Natural killer cell treated with Interleukin-12 subunit alpha and Interleukin-12 subunit beta and Interleukin-15 and Interleukin-18, amount 100 ng/mL, for 72 hours (primary cell): ENCODE measurements around the gene BTNL8. TPM values are rescaled to one million over a fixed set of nuclear protein-coding genes. Genes with fewer than 3 reads are reported as not detected.
A peak's percentile ranks its signal among the peaks of the same experiment; 100 is the strongest.

Experiments
- ATAC-seq, 2 donors: fragments of 150-1000 bp; cut with Tn5 transposase in 1 of 2; sonication (Bioruptor Pico), chemical (Tn5 transposase) in 1 of 2; 2 replicates each; pipeline ENCODE4 v1.10.0; 2021
- DNase-seq: peaks from one replicate; pipeline ENCODE4 v3.0.0; 2022; ENCODE audit warnings: low spot score
- H3K27ac Mint-ChIP-seq, 2 donors: 1 replicate in 1 of 2; 2 replicates in 1 of 2; pipeline ENCODE4 v1.8.0; 2022; ENCODE audit warnings: mixed read lengths in 2 of 2, mild to moderate bottlenecking in 1 of 2, moderate library complexity in 1 of 2
- H3K27me3 Mint-ChIP-seq, 2 donors: 1 replicate in 1 of 2; 2 replicates in 1 of 2; pipeline ENCODE4 v1.8.0; 2022; ENCODE audit warnings: mixed read lengths in 2 of 2
- H3K36me3 Mint-ChIP-seq: one replicate; pipeline ENCODE4 v1.8.0; 2022; ENCODE audit warnings: mixed read lengths
- H3K4me1 Mint-ChIP-seq, 2 donors: 1 replicate in 1 of 2; 2 replicates in 1 of 2; pipeline ENCODE4 v1.8.0; 2022; ENCODE audit warnings: low read depth in 2 of 2, mixed read lengths in 2 of 2, mild to moderate bottlenecking in 1 of 2
- H3K4me3 Mint-ChIP-seq: one replicate; pipeline ENCODE4 v1.8.0; 2022; ENCODE audit warnings: mixed read lengths
- H3K9me3 Mint-ChIP-seq: 2 replicates; pipeline ENCODE4 v1.8.0; 2022; ENCODE audit warnings: mixed read lengths
- total RNA-seq, 2 donors: library from RNA; stranded (reverse); gene quantifications; one replicate each; pipeline ENCODE4 v1.2.3, GENCODE V29; 2022

BTNL8 gene, protein sequence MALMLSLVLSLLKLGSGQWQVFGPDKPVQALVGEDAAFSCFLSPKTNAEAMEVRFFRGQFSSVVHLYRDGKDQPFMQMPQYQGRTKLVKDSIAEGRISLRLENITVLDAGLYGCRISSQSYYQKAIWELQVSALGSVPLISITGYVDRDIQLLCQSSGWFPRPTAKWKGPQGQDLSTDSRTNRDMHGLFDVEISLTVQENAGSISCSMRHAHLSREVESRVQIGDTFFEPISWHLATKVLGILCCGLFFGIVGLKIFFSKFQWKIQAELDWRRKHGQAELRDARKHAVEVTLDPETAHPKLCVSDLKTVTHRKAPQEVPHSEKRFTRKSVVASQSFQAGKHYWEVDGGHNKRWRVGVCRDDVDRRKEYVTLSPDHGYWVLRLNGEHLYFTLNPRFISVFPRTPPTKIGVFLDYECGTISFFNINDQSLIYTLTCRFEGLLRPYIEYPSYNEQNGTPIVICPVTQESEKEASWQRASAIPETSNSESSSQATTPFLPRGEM
- total RNA-seq: not detected

DNA sequence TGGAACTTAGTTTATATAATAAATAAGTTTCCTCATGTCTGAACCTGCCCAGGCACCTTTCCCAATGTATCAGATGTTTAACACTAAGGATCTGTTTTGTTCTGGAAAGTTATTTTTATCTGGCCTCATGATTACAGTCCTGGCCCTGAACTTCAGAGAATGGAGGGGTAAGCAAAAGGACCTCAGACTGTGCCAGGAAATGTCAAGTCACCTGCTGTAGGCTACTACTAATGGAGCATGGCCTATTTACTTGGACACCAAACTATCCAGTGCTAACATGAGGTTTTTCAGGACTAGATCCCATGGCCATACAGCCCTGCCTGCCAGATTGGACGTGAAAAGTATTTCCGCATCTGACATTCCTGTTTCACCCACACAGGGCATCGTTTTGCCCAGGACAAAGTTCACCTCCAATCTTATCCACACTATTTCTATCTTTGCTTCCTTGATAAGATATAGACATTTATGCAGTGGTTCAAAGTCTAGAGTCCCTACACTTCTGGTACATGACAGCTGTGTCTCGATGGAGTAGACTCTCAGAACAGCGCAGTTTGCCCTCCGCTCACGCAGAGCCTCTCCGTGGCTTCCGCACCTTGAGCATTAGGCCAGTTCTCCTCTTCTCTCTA is at the start of gene BTNL8:
BTNL8 (plus strand) TSS at position 539 of the 626 bp plus-strand sequence. CDS start 152 bp downstream, outside the sequence.
- Mint-ChIP-seq H3K36me3 (no peaks in the 10 kb centered on the region), H3K27ac (no peak within 1 kb of the TSS), H3K27me3 (peaks cover 6 to 13% of the 10 kb centered on the region in 2 donors), H3K4me3 (no peak within 1 kb of the TSS), H3K9me3 (no peaks in the 10 kb centered on the region), H3K4me1 (no peaks in the 10 kb centered on the region)
- ATAC-seq: no peak
- no peak for DNase-seq

DNA sequence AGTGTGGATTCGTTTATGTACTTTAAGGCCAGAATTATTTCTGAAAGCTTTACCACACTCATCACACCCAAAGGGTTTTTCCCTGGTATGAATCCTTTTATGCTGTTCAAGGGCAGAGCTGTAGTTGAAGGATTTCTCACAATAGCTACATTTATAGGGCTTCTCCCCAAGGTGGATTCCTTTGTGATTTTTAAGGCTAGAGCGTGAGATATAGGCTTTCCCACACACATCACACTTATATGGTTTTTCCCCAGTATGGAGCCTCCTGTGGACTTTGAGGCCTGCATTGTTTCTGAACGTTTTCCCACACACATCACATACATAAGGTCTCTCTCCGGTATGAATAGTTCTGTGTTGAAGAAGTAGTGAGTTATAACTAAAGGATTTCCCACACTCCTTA is 49.1 kb upstream of the BTNL8 start:
- no peak for ATAC-seq
- Mint-ChIP-seq H3K27me3 (no peaks in the 10 kb centered on the region), H3K4me3 (no peak overlapping the region), H3K4me1 (peaks cover 0 to 3% of the 10 kb centered on the region in 2 donors), H3K36me3 (peaks cover 57% of the 10 kb centered on the region), H3K27ac (no peak overlapping the region), H3K9me3 (peaks cover 11% of the 10 kb centered on the region)
- no peak for DNase-seq

DNA sequence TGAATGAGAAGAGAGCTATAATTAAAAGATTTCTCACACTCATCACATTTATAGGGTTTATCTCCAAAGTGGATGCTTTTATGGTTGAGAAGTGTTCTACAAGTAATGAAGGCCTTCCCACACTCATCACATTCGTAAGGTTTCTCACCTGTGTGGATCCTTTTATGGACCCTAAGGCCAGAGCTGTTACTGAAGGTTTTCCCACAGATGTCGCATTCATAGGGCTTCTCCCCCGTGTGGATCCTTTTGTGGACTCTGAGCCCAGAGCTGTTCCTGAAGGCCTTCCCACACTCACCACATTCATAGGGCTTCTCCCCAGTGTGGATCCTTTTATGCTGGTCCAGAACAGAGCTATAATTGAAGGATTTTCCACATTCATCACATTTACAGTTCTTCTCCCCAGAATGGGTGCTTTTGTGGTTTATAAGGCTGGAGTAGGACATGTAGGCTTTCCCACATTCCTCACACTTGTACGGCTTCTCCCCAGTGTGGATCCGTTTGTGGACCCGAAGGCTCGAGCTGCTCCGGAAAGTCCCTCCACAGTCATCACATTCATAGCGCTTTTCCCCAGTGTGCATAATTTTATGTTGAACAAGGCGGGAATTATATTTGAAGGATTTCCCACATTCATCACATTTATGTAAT is 48.4 kb upstream of the BTNL8 start:
- Mint-ChIP-seq H3K27me3 (no peaks in the 10 kb centered on the region), H3K36me3 (peaks cover 57% of the 10 kb centered on the region), H3K27ac (no peak overlapping the region), H3K4me1 (peaks cover 0 to 3% of the 10 kb centered on the region in 2 donors), H3K9me3 (peaks cover 11% of the 10 kb centered on the region), H3K4me3 (no peak overlapping the region)
- ATAC-seq (no peak), DNase-seq (no peak)

DNA sequence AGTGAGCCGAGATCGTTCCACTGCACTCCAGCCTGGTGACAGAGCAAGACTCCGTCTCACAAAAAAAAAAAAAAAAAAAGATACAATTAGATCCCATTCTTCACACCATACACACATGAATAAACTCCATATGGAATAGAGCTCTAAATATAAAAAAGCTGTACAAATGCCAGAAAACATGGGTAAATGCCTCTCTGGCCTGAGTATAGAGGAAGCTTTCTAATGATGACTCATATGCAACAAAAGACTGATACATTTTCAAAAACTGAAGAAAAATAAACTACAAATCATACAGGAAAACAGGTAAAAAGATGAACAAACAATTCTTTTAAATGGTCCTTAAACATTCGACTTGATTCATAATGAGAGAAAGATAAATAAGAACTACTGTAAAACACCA is 46.5 kb upstream of the BTNL8 start:
- Mint-ChIP-seq H3K4me3 (no peak overlapping the region), H3K4me1 (peaks cover 6 to 9% of the 10 kb centered on the region in 2 donors), H3K9me3 (peaks cover 11% of the 10 kb centered on the region), H3K27ac (no peak overlapping the region), H3K27me3 (no peaks in the 10 kb centered on the region), H3K36me3 (peaks cover 59% of the 10 kb centered on the region)
- no peak for DNase-seq
- ATAC-seq: no peak

DNA sequence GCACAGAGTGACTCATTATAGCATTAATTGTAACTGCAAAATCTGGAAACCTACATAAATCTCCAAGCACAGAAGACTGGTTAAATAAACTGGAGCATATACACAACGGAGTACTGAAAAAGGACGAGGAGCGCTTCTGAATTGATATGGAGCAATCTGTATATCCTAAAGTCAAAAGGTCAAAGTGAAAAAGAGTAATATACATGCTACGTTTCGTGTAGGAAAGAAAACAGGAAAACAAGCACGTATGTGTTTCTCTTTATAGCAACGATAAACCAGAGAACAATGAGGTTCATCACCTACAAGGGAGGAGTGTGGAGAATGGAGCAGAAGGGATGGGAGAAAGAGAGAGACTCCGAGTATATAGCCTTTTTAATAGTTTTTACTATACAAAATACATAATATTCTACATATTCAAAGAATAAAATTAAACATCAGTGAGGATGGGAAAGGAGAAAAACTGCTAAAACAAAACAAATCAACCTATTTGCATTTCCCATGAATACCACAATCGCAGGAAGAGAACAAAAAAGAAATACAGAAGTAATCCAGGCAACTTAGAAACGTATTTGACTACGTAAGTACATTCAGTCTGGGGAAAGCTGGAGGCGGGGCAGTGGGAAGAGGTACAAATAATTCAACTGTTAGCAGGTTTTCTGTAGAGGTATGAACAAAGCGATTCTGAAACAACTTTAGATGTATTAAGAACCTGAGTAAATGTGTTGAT is 45.7 kb upstream of the BTNL8 start:
- H3K9me3 Mint-ChIP-seq: peaks cover 5% of the 10 kb centered on the region
- no peak overlapping the region for H3K27ac Mint-ChIP-seq
- no peak overlapping the region for H3K4me3 Mint-ChIP-seq
- H3K36me3 Mint-ChIP-seq: peaks cover 51% of the 10 kb centered on the region
- no peak for ATAC-seq
- no peak for DNase-seq
- H3K4me1 Mint-ChIP-seq: peaks cover 6 to 7% of the 10 kb centered on the region in 2 donors
- H3K27me3 Mint-ChIP-seq: no peaks in the 10 kb centered on the region

DNA sequence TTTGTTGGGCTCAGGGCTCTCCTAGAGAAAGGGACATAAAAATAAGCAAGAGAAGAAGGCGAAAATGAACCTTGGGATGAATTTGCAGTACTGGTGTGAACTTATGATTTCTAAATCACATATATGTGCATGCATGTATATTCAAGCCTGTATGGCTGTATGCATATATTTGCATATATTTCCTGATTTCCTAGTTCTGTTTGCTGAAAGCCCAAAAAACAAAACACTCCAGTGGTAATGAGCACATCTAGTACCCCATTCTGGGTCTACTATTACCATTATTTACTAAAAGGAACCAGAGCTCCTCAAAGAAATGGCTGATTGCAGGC is 45.1 kb upstream of the BTNL8 start:
- Mint-ChIP-seq H3K27ac (no peak overlapping the region), H3K36me3 (peaks cover 45% of the 10 kb centered on the region), H3K4me1 (peaks cover 6 to 7% of the 10 kb centered on the region in 2 donors), H3K4me3 (no peak overlapping the region), H3K27me3 (no peaks in the 10 kb centered on the region), H3K9me3 (peaks cover 4% of the 10 kb centered on the region)
- ATAC-seq: no peak
- DNase-seq: no peak

DNA sequence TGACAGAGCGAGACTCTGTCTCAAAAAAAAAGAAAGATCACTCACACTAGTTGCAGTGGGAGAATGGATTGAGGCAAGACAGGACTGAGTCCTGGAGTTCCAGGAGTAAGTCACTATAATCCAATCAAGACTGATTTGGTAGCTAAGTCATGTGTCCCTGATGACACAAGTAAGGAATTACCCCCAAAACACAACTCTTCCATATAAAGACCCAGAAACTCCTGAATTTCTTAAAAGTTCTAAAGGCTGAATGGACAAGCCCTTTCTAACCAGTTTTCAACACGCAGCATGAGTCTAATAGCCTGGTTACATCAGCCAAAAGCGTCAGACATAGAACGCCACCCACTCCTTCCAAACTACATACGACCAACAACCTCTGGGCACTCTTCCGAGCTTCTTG is 40.4 kb upstream of the BTNL8 start:
- peaks cover 18 to 25% of the 10 kb centered on the region in 2 donors for H3K4me1 Mint-ChIP-seq
- H3K27me3 Mint-ChIP-seq: no peaks in the 10 kb centered on the region
- H3K4me3 Mint-ChIP-seq: no peak overlapping the region
- DNase-seq: no peak
- H3K27ac Mint-ChIP-seq: peak overlapping the region in 1 of 2 donors; percentile 72
- no peak for ATAC-seq
- H3K9me3 Mint-ChIP-seq: no peaks in the 10 kb centered on the region
- peaks cover 7% of the 10 kb centered on the region for H3K36me3 Mint-ChIP-seq

DNA sequence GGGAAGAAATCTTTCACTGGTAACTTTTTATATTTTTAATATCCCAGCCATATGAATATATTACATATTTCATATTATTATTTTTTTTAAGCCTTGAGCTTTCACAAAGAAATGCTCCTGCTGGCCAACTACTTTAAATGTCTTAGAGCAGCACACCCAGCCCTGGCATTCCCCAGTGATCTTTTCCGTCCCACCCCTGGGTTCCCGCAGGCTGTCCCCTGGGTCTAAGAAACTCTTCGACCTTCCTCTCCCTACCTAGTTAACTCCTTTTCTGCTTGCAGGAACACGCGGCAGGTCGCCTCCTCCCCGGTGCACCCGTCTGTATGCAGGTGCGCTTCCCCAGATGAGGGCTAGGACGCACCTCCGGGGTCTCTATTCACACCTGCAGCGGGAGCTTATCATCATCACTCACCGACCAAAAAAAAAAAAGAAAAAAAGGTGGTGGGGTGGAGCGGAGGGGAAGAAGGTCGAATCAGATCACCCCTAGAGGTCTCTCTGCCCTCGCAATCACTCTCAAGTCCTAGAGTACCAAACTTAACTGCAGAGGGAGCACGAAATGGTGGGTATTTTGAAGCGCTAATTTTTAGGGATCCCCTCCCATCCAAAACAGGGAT is 38.6 kb upstream of the BTNL8 start:
- DNase-seq (no peak), ATAC-seq (peak; percentile 68 to 73)
- peaks cover 7% of the 10 kb centered on the region for H3K36me3 Mint-ChIP-seq
- peaks cover 0 to under 1% of the 10 kb centered on the region in 2 donors for H3K27me3 Mint-ChIP-seq
- H3K4me3 Mint-ChIP-seq: peak overlapping the region; percentile 94
- no peaks in the 10 kb centered on the region for H3K9me3 Mint-ChIP-seq
- peaks cover 18 to 25% of the 10 kb centered on the region in 2 donors for H3K4me1 Mint-ChIP-seq
- H3K27ac Mint-ChIP-seq: peak overlapping the region; percentile 72 to 81

DNA sequence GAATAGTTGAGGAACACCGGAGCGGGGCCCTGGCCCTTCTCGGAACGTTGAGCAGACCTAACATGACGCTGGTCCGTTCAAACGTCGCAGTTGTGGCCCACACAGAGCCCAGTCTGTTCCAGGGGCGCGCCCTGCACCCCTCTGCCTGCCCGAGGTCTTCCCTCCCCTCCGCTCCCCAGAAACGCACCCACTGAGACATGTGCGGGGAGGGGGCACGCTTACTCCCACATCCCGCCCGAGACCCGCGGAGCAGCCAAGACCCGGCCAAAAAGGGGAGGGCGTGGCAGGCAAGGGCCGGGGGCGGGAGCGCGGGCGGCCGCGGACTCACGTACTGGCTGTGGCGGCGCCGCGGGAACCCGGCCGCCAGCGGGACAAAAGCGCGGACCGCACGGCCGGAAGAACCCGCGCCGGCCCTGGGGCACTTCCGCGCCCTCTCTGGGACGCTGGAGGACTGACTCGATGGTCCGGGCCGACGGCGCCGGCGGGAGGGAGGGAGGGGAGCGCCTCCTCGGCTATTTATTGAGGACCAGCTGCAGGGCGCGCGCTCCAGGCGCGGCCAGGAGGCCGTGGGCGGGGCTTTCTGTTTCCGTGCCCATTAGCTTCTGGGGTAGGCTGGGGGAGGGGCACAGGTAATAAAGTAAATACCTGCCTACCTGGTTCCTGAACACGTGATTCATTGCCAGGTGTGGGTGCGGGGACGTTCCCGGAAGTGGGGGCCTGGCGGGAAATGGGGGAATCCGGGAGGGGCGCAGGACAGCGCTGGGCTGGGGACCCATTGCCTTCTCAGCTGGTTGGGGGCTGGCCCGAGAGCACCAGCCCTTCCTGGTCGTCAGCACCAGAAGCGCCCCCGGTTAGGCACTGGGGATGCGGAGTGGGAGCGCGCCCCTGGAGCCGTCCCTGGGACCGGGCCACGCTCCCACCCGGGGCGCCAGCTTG is 37.8 kb upstream of the BTNL8 start, which contains the start of gene ZFP62:
ZFP62 (minus strand) TSS at position 390 of the 936 bp plus-strand sequence; CDS start at position 333, 57 bp downstream.
- Mint-ChIP-seq H3K4me3 (peak within 1 kb of the TSS; percentile 94), H3K9me3 (no peaks in the 10 kb centered on the region), H3K4me1 (peaks cover 13 to 19% of the 10 kb centered on the region in 2 donors), H3K36me3 (peaks cover under 1% of the 10 kb centered on the region), H3K27ac (peak within 1 kb of the TSS; percentile 72 to 81), H3K27me3 (peaks cover 0 to 8% of the 10 kb centered on the region in 2 donors)
- ATAC-seq (peak; percentile 97), DNase-seq (peak; percentile 92)

DNA sequence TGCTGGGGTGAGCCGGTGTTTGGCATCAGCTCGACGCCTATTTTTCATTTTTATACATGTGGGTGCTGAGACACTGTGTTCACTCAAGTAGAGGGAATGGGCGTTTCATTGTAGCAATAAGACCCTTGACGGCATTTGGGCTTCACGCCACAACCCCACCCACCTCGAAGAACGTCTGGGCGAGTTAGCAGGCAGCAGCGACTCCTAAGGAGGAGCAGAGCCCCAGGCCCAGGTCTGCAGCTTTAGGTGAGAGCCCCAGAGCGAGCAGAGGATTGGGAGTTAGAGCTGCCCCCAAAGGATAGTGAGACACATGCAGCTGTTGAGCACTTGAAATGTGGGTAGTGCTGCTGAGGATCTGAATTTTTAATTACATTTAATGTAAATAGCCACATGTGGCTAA is 36.3 kb upstream of the BTNL8 start:
- H3K9me3 Mint-ChIP-seq: no peaks in the 10 kb centered on the region
- DNase-seq (no peak), ATAC-seq (no peak)
- H3K27ac Mint-ChIP-seq: no peak overlapping the region
- peaks cover 13 to 18% of the 10 kb centered on the region in 2 donors for H3K4me1 Mint-ChIP-seq
- H3K4me3 Mint-ChIP-seq: no peak overlapping the region
- H3K27me3 Mint-ChIP-seq: peaks cover 5 to 8% of the 10 kb centered on the region in 2 donors
- no peaks in the 10 kb centered on the region for H3K36me3 Mint-ChIP-seq

DNA sequence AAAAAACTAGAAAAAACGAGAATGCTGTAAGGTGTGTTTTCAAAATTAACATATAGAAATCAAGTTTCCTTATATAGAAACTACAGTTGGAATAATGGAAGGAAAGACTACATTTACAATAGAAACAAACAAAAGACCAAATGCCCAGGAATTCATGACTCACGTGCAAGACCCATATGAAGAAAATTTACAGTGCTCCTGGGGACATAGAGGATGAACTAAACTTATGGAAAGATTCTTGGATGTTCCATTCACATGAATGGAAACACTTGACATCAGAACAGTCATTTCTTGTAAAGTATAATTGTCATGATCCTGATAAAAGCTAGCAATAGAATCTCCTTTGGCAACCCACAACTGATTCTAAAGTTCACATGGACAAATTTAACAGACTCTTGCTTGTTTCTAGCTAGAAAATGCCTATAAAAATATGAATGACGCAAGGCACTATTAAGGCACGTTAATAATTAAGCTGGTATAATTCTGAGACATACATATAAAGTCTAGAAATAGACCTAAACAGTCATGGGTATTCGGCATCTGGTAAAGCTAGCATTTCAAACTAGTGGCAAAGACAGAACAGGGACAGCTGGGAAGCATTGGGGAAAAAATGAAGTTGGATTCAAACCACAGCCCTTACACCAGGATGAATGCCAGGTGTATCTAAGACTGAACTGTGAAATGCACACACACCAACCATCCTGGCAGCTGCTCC is 32.8 kb upstream of the BTNL8 start:
- Mint-ChIP-seq H3K27ac (no peak overlapping the region), H3K4me3 (no peak overlapping the region), H3K27me3 (peaks cover 11 to 15% of the 10 kb centered on the region in 2 donors), H3K36me3 (no peaks in the 10 kb centered on the region), H3K9me3 (no peaks in the 10 kb centered on the region), H3K4me1 (no peaks in the 10 kb centered on the region)
- no peak for DNase-seq
- no peak for ATAC-seq

DNA sequence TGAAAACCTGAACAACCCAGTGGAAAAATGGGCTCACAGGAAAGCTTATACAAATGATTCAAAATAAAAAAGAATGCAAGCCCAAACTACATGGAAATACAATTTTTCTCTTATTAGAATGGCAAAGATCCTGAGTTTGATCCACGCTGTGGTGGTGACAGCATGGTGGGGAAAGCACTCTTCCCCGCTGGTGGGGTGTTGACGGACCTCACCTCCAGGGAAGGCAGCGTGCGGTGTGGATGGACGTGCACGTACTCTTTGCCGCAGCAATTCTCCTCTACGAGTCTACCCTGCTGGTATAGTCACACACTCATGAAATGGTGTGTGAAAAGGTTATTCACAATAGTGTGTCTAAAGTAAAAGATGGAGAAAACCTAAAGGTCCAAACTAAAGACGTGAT is 32.0 kb upstream of the BTNL8 start:
- no peak overlapping the region for H3K4me3 Mint-ChIP-seq
- no peak for ATAC-seq

More for the DNA sequence above, 32.0 kb upstream of the BTNL8 start:
- Mint-ChIP-seq H3K9me3 (no peaks in the 10 kb centered on the region), H3K27ac (no peak overlapping the region), H3K27me3 (peaks cover 11 to 15% of the 10 kb centered on the region in 2 donors), H3K36me3 (no peaks in the 10 kb centered on the region), H3K4me1 (no peaks in the 10 kb centered on the region)
- no peak for DNase-seq
